Thoracic aorta (tissue), 2 donors: ENCODE results near the gene RNF8. TPM values are rescaled to one million over a fixed set of nuclear protein-coding genes. Genes with fewer than 3 reads are reported as not detected.

Source experiments
- ATAC-seq: fragments of 150-250 bp; one replicate; pipeline ENCODE4 v1.8.0; 2017; ENCODE audit warnings: low read depth; ENCODE audit not compliant: insufficient number of reproducible peaks, low FRiP score
- DNase-seq: peaks from one replicate; pipeline ENCODE4 v3.0.0-alpha.2; 2020; ENCODE audit warnings: low spot score
- H3K27ac ChIP-seq, 2 donors: fragments of 200-600 bp; sonication (generic); 1 replicate in 1 of 2; 2 replicates in 1 of 2; pipeline ENCODE4 v1.5.1; 2016; ENCODE audit warnings: mild to moderate bottlenecking in 2 of 2, moderate library complexity in 2 of 2
- H3K27me3 ChIP-seq: fragments of 200-600 bp; sonication (generic); replicated peaks from 2 replicates; pipeline ENCODE4 v1.6.0; 2016; ENCODE audit warnings: mild to moderate bottlenecking; ENCODE audit not compliant: insufficient read depth
- H3K36me3 ChIP-seq: fragments of 200-600 bp; sonication (generic); one replicate; pipeline ENCODE4 v1.5.1; 2016
- H3K4me1 ChIP-seq, 2 donors: fragments of 200-600 bp; sonication (generic); 1 replicate in 1 of 2; 2 replicates in 1 of 2; pipeline versions ENCODE4 v1.5.1 to v1.6.0; 2016; ENCODE audit warnings: low read depth in 2 of 2, mild to moderate bottlenecking in 1 of 2; ENCODE audit not compliant: control insufficient read depth in 1 of 2
- H3K4me3 ChIP-seq: fragments of 200-600 bp; sonication (generic); 2 replicates; pipeline ENCODE4 v1.5.1; 2016; ENCODE audit warnings: mild to moderate bottlenecking
- H3K9me3 ChIP-seq: fragments of 200-600 bp; sonication (generic); 2 replicates; pipeline ENCODE4 v1.5.1; 2016
- CTCF ChIP-seq: fragments of 200-600 bp; sonication (generic); IDR thresholded peaks from one replicate; pipeline ENCODE4 v1.5.1; 2019; ENCODE audit warnings: antibody characterized with exemption
- total RNA-seq, 2 donors: library from RNA; depleted of rRNA; stranded (reverse); fragments of >200 nt; gene quantifications; one replicate each; pipeline versions ENCODE4 v1.1.0 to v1.2.3, GENCODE V29; 2016

RNF8 gene
- total RNA-seq, 2 donors from 2014 or later, result 10.0 to 16.6 TPM

GRCh38 chr6:37406726-37407341, 53.1 kb downstream of the RNF8 start:
- no peaks in the 10 kb centered on the region for H3K9me3 ChIP-seq
- no peak overlapping the region for H3K4me3 ChIP-seq
- no peak overlapping the region for H3K27ac ChIP-seq
- DNase-seq (no peak), ATAC-seq (no peak)
- H3K27me3 ChIP-seq, result no peaks in the 10 kb centered on the region
- H3K36me3 ChIP-seq, result no peaks in the 10 kb centered on the region
- TF ChIP-seq CTCF, result no peak
- H3K4me1 ChIP-seq, result peaks cover 5 to 13% of the 10 kb centered on the region in 2 donors

GRCh38 chr6:37407948-37408347, 54.2 kb downstream of the RNF8 start:
- no peak overlapping the region for H3K4me3 ChIP-seq
- no peaks in the 10 kb centered on the region for H3K27me3 ChIP-seq
- peaks cover 5 to 13% of the 10 kb centered on the region in 2 donors for H3K4me1 ChIP-seq
- no peaks in the 10 kb centered on the region for H3K9me3 ChIP-seq
- DNase-seq, result no peak
- no peak overlapping the region for H3K27ac ChIP-seq
- H3K36me3 ChIP-seq, result no peaks in the 10 kb centered on the region
- no peak for ATAC-seq
- TF ChIP-seq CTCF, result no peak

GRCh38 chr6:37409501-37409900, 55.7 kb downstream of the RNF8 start:
- no peak for TF ChIP-seq CTCF
- H3K27ac ChIP-seq, result no peak overlapping the region
- no peaks in the 10 kb centered on the region for H3K9me3 ChIP-seq
- ATAC-seq (no peak), DNase-seq (no peak)
- no peaks in the 10 kb centered on the region for H3K27me3 ChIP-seq
- peaks cover 5 to 13% of the 10 kb centered on the region in 2 donors for H3K4me1 ChIP-seq
- H3K4me3 ChIP-seq, result no peak overlapping the region
- H3K36me3 ChIP-seq, result no peaks in the 10 kb centered on the region

GRCh38 chr6:37417393-37417792, 63.6 kb downstream of the RNF8 start:
- Histone ChIP-seq H3K9me3 (no peaks in the 10 kb centered on the region), H3K4me1 (no peaks in the 10 kb centered on the region), H3K4me3 (no peak overlapping the region), H3K27me3 (no peaks in the 10 kb centered on the region), H3K27ac (no peak overlapping the region), H3K36me3 (no peaks in the 10 kb centered on the region)
- TF ChIP-seq CTCF, result no peak
- ATAC-seq, result no peak
- DNase-seq, result no peak

GRCh38 chr6:37418722-37419121, 64.9 kb downstream of the RNF8 start:
- Histone ChIP-seq H3K27ac (no peak overlapping the region), H3K9me3 (no peaks in the 10 kb centered on the region), H3K27me3 (no peaks in the 10 kb centered on the region), H3K4me1 (no peaks in the 10 kb centered on the region), H3K4me3 (no peak overlapping the region), H3K36me3 (no peaks in the 10 kb centered on the region)
- no peak for TF ChIP-seq CTCF
- ATAC-seq (no peak), DNase-seq (no peak)
